Endothelial cell of umbilical vein (primary cell): ENCODE results near the gene OR10A3. TPM values are rescaled to one million over a fixed set of nuclear protein-coding genes. Genes with fewer than 3 reads are reported as not detected.

Experiments used
- Bru-seq: library from RNA; stranded (reverse); fragments of 400-500 nt; gene quantifications from one replicate; lab custom pipeline; 2021; lab: Mats Ljungman, UMichigan
- BruChase-seq, 2 experiments: library from RNA; stranded (reverse); fragments of 400-500 nt; gene quantifications; one replicate each; lab custom pipeline; 2021; lab: Mats Ljungman, UMichigan
- BruUV-seq: library from RNA; stranded (reverse); fragments of 400-500 nt; replicated peaks from 2 replicates; lab custom pipeline; 2021; lab: Mats Ljungman, UMichigan
- CTCF ChIA-PET: fragments of 300-600, 350-600 bp; sonication (Branson Sonifier 250); formaldehyde crosslinking; loops from one replicate; lab custom pipeline; 2021; ENCODE audit warnings: antibody characterized with exemption, inconsistent platforms; lab: Charles Lee
- POLR2A ChIA-PET: fragments of 300-600, 350-600 bp; sonication (Branson Sonifier 250); formaldehyde crosslinking; loops from one replicate; lab custom pipeline; 2021; ENCODE audit warnings: antibody characterized with exemption, inconsistent platforms; lab: Charles Lee
- DNase-seq: peaks from one replicate; pipeline ENCODE4 v3.0.0-alpha.2; 2011; ENCODE audit warnings: low read depth, low spot score
- FAIRE-seq: peaks from 2 replicates; lab custom pipeline; 2011; peaks lifted over from hg19 to GRCh38; lab: Jason Lieb, UNC
- H2AFZ ChIP-seq: 2 replicates; pipeline ENCODE4 v1.6.0; 2012; ENCODE audit warnings: low read depth, low read length, control low read depth, inconsistent platforms
- H3K27ac ChIP-seq: 2 replicates; pipeline ENCODE4 v1.5.1; 2011; ENCODE audit warnings: low read depth, mild to moderate bottlenecking, control low read depth, low read length, moderate library complexity; ENCODE audit not compliant: insufficient read depth
- H3K27me3 ChIP-seq, 2 experiments: 2 replicates each; pipeline versions ENCODE4 v1.6.0 to v1.6.1; 2011; ENCODE audit warnings: low read length in 2 of 2, mixed read lengths in 1 of 2; ENCODE audit not compliant: control insufficient read depth in 2 of 2, insufficient read depth in 2 of 2
- H3K36me3 ChIP-seq, 2 experiments: 2 replicates in 1 of 2; 3 replicates in 1 of 2; pipeline ENCODE4 v1.5.1; 2011; ENCODE audit warnings: low read length in 2 of 2, mild to moderate bottlenecking in 1 of 2, moderate library complexity in 1 of 2; ENCODE audit not compliant: control insufficient read depth in 2 of 2, insufficient read depth in 2 of 2; ENCODE audit errors: extremely low read depth in 1 of 2
- H3K4me1 ChIP-seq: 3 replicates; pipeline ENCODE4 v1.5.1; 2011; ENCODE audit warnings: mild to moderate bottlenecking, low read length; ENCODE audit not compliant: control insufficient read depth, insufficient read depth; ENCODE audit errors: extremely low read depth
- H3K4me2 ChIP-seq: 2 replicates; pipeline ENCODE4 v1.6.1; 2011; ENCODE audit warnings: low read length, control low read depth, mixed read lengths; ENCODE audit not compliant: insufficient read depth
- H3K4me3 ChIP-seq, 3 experiments: fragments of 200-600 bp in 1 of 3; sonication (generic), shearing (Covaris generic) in 1 of 3; replicated peaks in 1 of 3; 2 replicates each; pipeline ENCODE4 v1.5.1; 2011 to 2016; ENCODE audit warnings: control low read depth in 3 of 3, low read length in 3 of 3, mild to moderate bottlenecking in 2 of 3, inconsistent platforms in 1 of 3, low read depth in 1 of 3, moderate library complexity in 1 of 3; ENCODE audit not compliant: insufficient read depth in 1 of 3
- H3K79me2 ChIP-seq: 2 replicates; pipeline ENCODE4 v1.6.0; 2012; ENCODE audit warnings: low read length, inconsistent platforms; ENCODE audit not compliant: control insufficient read depth, insufficient read depth
- H3K9ac ChIP-seq: replicated peaks from 2 replicates; pipeline ENCODE3; 2011; ENCODE audit warnings: low read length, control low read depth; ENCODE audit not compliant: insufficient read depth; ENCODE audit errors: extremely low read depth
- H3K9me1 ChIP-seq: replicated peaks from 3 replicates; pipeline ENCODE4 v1.6.0; 2011; ENCODE audit warnings: mild to moderate bottlenecking, low read length; ENCODE audit not compliant: control insufficient read depth, insufficient read depth; ENCODE audit errors: extremely low read depth
- H3K9me3 ChIP-seq: replicated peaks from 2 replicates; pipeline ENCODE4 v1.5.1; 2012; ENCODE audit warnings: low read length, inconsistent platforms; ENCODE audit not compliant: control insufficient read depth, insufficient read depth
- H4K20me1 ChIP-seq: replicated peaks from 2 replicates; pipeline ENCODE3; 2011; ENCODE audit warnings: mild to moderate bottlenecking, low read length; ENCODE audit not compliant: control insufficient read depth, insufficient read depth; ENCODE audit errors: extremely low read depth
- CTCF ChIP-seq, 2 donors: IDR thresholded peaks; 1 replicate in 1 of 2; 2 replicates in 1 of 2; pipeline ENCODE4 v1.5.1; 2011; ENCODE audit warnings: low read length in 2 of 2, mild to moderate bottlenecking in 2 of 2, moderate library complexity in 2 of 2, control low read depth in 1 of 2, inconsistent platforms in 1 of 2, low read depth in 1 of 2; ENCODE audit not compliant: insufficient read depth in 1 of 2; ENCODE audit errors: extremely low read depth in 1 of 2
- EZH2 ChIP-seq: IDR thresholded peaks from 2 replicates; pipeline ENCODE4 v1.6.1; 2012; ENCODE audit warnings: borderline replicate concordance, low read depth, mild to moderate bottlenecking, moderate library complexity, low read length, inconsistent platforms; ENCODE audit not compliant: severe bottlenecking
- FOS ChIP-seq: IDR thresholded peaks from 2 replicates; pipeline ENCODE4 v1.6.1; 2011; ENCODE audit warnings: mild to moderate bottlenecking, low read length, moderate library complexity, borderline replicate concordance; ENCODE audit not compliant: insufficient read depth
- JUN ChIP-seq: IDR thresholded peaks from 2 replicates; pipeline ENCODE4 v1.6.1; 2011; ENCODE audit warnings: borderline replicate concordance, low read depth; ENCODE audit not compliant: insufficient read length, insufficient read depth
- MYC ChIP-seq: IDR thresholded peaks from one replicate; pipeline ENCODE4 v1.6.1; 2011; ENCODE audit warnings: mild to moderate bottlenecking, low read depth, low read length
- POLR2A ChIP-seq: IDR thresholded peaks from 2 replicates; pipeline ENCODE4 v1.6.1; 2012; ENCODE audit warnings: low read depth, mild to moderate bottlenecking, control low read depth, low read length
- POLR2AphosphoS5 ChIP-seq: IDR thresholded peaks from 2 replicates; pipeline ENCODE4 v1.6.1; 2012; ENCODE audit warnings: low read depth, mild to moderate bottlenecking, control low read depth, low read length, moderate library complexity; ENCODE audit not compliant: insufficient read depth
- dilution Hi-C: fragments of 300-500 bp; cut with MboI; formaldehyde crosslinking; loops from one replicate; pipeline ENCODE4 v1.15.0; 2019; ENCODE audit warnings: low sequenced_read_pairs; ENCODE audit not compliant: extremely low pct_ligation_motif_present
- intact Hi-C: fragments of 100-400 bp; cut with micrococcal nuclease; formaldehyde crosslinking; loops from one replicate; pipeline ENCODE4 v1.10.0; 2022
- long read RNA-seq: library from polyadenylated mRNA; stranded (forward); transcript quantifications from one replicate; pipeline ENCODE4 v2.0.0, GENCODE V29; 2021
- polyA minus RNA-seq, 3 experiments: library from RNA; depleted of rRNA, polyadenylated mRNA; stranded (reverse); fragments of >200 nt; gene quantifications; 1 replicate in 1 of 3; 2 replicates in 2 of 3; pipeline ENCODE4 v1.2.3, GENCODE V29; 2011
- polyA plus RNA-seq, 4 experiments: library from polyadenylated mRNA; depleted of rRNA in 3 of 4; stranded (reverse) in 3 of 4; unstranded in 1 of 4; fragments of >200 nt; gene quantifications; 2 replicates each; pipeline versions ENCODE4 v1.2.1 to v1.2.3, GENCODE V29; 2011 to 2012; ENCODE audit warnings: missing spikeins in 1 of 4
- total RNA-seq: library from RNA; stranded (reverse); gene quantifications from 2 replicates; pipeline ENCODE4 v1.2.3, GENCODE V29; 2021

Gene OR10A3, protein sequence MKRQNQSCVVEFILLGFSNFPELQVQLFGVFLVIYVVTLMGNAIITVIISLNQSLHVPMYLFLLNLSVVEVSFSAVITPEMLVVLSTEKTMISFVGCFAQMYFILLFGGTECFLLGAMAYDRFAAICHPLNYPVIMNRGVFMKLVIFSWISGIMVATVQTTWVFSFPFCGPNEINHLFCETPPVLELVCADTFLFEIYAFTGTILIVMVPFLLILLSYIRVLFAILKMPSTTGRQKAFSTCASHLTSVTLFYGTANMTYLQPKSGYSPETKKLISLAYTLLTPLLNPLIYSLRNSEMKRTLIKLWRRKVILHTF
- total RNA-seq = not detected in 2 replicates
- not detected in 2 replicates for polyA plus RNA-seq
- not detected in 2 replicates for polyA plus RNA-seq (2011; cell fraction: cytosol; rRNA removed)
- not detected in 2 replicates for polyA plus RNA-seq (2011; cell fraction: nucleus; rRNA removed)
- not detected in 2 replicates for polyA plus RNA-seq (2012)
- not detected in 2 replicates for polyA minus RNA-seq
- not detected for polyA minus RNA-seq (2011; cell fraction: cytosol; rRNA and poly(A)+ RNA removed)
- not detected in 2 replicates for polyA minus RNA-seq (2011; cell fraction: nucleus; rRNA and poly(A)+ RNA removed)
- not detected for Bru-seq, nascent RNA
- not detected for BruChase-seq, experiment 1, labeled RNA remaining after a 6-hour chase
- not detected for BruChase-seq, experiment 2, labeled RNA remaining after a 2-hour chase
- long read RNA-seq = 0 reads

DNA sequence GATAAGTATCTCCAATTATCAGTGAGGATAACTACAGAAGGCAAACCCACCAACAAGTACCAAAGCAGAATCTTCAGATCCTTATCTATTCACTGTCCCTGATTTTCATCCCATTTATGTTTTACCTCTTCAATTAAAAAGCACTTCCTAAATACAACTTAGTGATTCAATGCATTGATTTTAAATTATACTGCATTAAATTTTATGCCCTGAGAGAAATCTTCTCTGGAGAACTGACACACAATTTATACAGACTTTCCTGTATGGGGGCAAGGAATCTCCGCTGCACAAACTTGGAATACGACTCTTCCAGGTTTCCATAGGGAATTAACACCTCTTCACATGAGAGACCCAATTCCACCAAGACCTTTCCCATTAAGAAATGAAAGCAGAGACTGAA is at the start of gene OR10A3:
OR10A3 (minus strand) TSS at position 101 of the 400 bp plus-strand sequence. CDS start 2,188 bp downstream, outside the sequence.
- no peaks in the 10 kb centered on the region for H4K20me1 ChIP-seq
- TF ChIP-seq FOS (no peak), EZH2 (no peak), JUN (no peak), MYC (no peak), POLR2AphosphoS5 (no peak), CTCF (IDR thresholded peaks at IDR 0.05; ENCODE audit: extremely low read depth in 1 of 2, insufficient read depth in 1 of 2, low read depth in 1 of 2, low read length in 2 of 2) (no peak), POLR2A (no peak)
- H3K4me2 ChIP-seq = no peak within 1 kb of the TSS
- no TSS peak for BruUV-seq
- H3K9me3 ChIP-seq = no peaks in the 10 kb centered on the region
- dilution Hi-C loops = no loop called here
- CTCF ChIA-PET = interaction anchor here (1.0 to 1.1 kb wide), 2 partner anchors 37 to 49 kb away, joined by 3 read pairs; no protein-coding TSS in a partner anchor
- no peak for FAIRE-seq
- H3K79me2 ChIP-seq = no peaks in the 10 kb centered on the region
- intact Hi-C loops = no loop called here
- DNase-seq = no peak
- peaks cover 0 to 11% of the 10 kb centered on the region in 2 experiments for H3K27me3 ChIP-seq
- POLR2A ChIA-PET = no interaction called here
- H2AFZ ChIP-seq = no peak within 1 kb of the TSS
- H3K9me1 ChIP-seq = no peaks in the 10 kb centered on the region
- no peak within 1 kb of the TSS for H3K27ac ChIP-seq
- no peaks in the 10 kb centered on the region for H3K4me1 ChIP-seq
- H3K36me3 ChIP-seq = no peaks in the 10 kb centered on the region
- H3K9ac ChIP-seq = no peak within 1 kb of the TSS
- H3K4me3 ChIP-seq = no peak within 1 kb of the TSS
